Measurements from ENCODE around the gene RAB14. TPM values are rescaled to one million over a fixed set of nuclear protein-coding genes. Genes with fewer than 3 reads are reported as not detected.
A peak's percentile ranks its signal among the peaks of the same experiment; 100 is the strongest.

The RAB14 gene
- total and polyA plus RNA-seq, 2 experiments from 2014 or later: 22.8 to 31.0 TPM

DNA sequence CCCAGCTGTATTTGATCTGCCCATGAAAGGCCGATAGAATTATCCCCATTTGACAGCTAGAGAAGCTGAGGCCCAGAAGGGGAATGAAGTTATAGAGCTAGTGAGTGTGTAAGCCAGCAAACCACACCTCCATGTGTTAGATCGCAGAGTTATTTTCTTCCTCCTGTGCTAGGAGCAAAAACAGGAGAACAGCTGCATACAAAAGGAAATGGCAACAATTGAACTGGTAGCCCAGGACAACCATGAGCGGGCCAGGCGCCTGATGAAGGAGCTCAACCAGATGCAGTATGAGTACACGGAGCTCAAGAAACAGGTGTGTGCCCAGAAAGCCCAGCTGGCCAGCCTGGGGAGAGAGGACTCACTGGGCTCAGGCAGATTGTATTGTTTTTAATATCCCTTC is 30.4 kb downstream of the RAB14 start:
- Mint-ChIP-seq H3K4me1 (no peaks in the 10 kb centered on the region), H3K9me3 (no peaks in the 10 kb centered on the region), H3K27me3 (ENCODE audit: insufficient read depth, low read depth, poor library complexity) (no peaks in the 10 kb centered on the region), H3K36me3 (ENCODE audit: low read depth) (peaks cover 18% of the 10 kb centered on the region; the same call in 2 of the 3 replicates), H3K27ac (no peak overlapping the region), H3K4me3 (no peak overlapping the region)
- no peaks in the 10 kb centered on the region for H3K79me2 ChIP-seq (replicated peaks; ENCODE audit: insufficient read depth)
- no peaks in the 10 kb centered on the region for H3K9me2 ChIP-seq (ENCODE audit: insufficient read depth)
- no peak overlapping the region for H2AFZ ChIP-seq
- H3K4me1 ChIP-seq (ENCODE audit: insufficient read depth): no peaks in the 10 kb centered on the region
- H3F3A ChIP-seq (replicated peaks; ENCODE audit: low read depth): no peaks in the 10 kb centered on the region
- H4K20me1 ChIP-seq (replicated peaks; ENCODE audit: insufficient read depth): no peaks in the 10 kb centered on the region; the same call in 1 of the 2 replicates
- H3K27ac ChIP-seq (ENCODE audit: low read depth): no peak overlapping the region
- H3K27me3 ChIP-seq (ENCODE audit: insufficient read depth): no peaks in the 10 kb centered on the region
- no peak for DNase-seq (ENCODE audit: low spot score)
- H3K4me3 ChIP-seq: no peak overlapping the region
- H3K4me2 ChIP-seq: no peak overlapping the region
- ATAC-seq: no peak
- TF ChIP-seq STAT1 (IDR thresholded peaks at IDR 0.05; ENCODE audit: unreplicated experiment) (no peak), ETS1 (IDR thresholded peaks at IDR 0.05) (no peak), CREB1 (CRISPR knock-in tag; IDR thresholded peaks at IDR 0.05; ENCODE audit: low read depth) (no peak), POLR2AphosphoS5 (IDR thresholded peaks at IDR 0.05; ENCODE audit: low read depth) (no peak), EZH2phosphoT487 (IDR thresholded peaks at IDR 0.05; ENCODE audit: unreplicated experiment) (no peak)
- peaks cover 3% of the 10 kb centered on the region; the same call in 1 of the 2 replicates for H3K36me3 ChIP-seq (ENCODE audit: insufficient read depth)

DNA sequence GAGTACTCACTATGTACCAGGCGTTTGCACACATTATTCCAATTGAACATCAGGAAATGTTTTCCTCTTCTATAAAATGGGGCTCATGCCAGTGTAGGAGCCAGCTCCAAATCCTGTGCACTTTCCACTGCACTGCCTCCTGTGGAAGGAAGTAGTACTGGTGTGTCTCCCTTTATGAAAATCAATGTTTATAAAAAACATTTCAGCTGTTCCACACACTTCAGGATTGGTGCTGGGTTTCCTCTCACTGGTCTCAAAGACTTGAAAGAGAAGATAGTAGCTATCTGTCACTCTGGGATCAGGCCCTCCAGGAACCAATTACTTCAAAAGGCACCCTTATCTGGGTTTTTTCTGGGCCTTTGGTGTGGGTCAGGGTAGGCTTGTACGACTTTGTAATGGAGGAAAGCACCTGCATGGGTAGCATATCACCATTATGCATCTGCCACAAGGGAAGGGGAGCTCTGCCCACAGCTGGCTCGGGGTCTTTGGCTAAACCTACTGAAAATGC is 32.5 kb downstream of the RAB14 start:
- Histone ChIP-seq H3K4me2 (no peak overlapping the region), H3K9me2 (ENCODE audit: insufficient read depth) (no peaks in the 10 kb centered on the region), H3K4me1 (ENCODE audit: insufficient read depth) (no peaks in the 10 kb centered on the region), H3K79me2 (replicated peaks; ENCODE audit: insufficient read depth) (no peaks in the 10 kb centered on the region), H3F3A (replicated peaks; ENCODE audit: low read depth) (no peaks in the 10 kb centered on the region), H2AFZ (no peak overlapping the region), H3K27ac (ENCODE audit: low read depth) (no peak overlapping the region), H3K4me3 (no peak overlapping the region), H3K36me3 (ENCODE audit: insufficient read depth) (peaks cover 3% of the 10 kb centered on the region; the same call in 1 of the 2 replicates), H4K20me1 (replicated peaks; ENCODE audit: insufficient read depth) (no peaks in the 10 kb centered on the region; the same call in 1 of the 2 replicates), H3K27me3 (ENCODE audit: insufficient read depth) (no peaks in the 10 kb centered on the region)
- H3K9me3 Mint-ChIP-seq: no peaks in the 10 kb centered on the region
- H3K27ac Mint-ChIP-seq: no peak overlapping the region
- H3K4me1 Mint-ChIP-seq: peaks cover 4% of the 10 kb centered on the region; the same call in 2 of the 3 replicates
- ATAC-seq: peak; percentile 48; the same call in 2 of the 3 replicates
- peaks cover 18% of the 10 kb centered on the region; the same call in 2 of the 3 replicates for H3K36me3 Mint-ChIP-seq (ENCODE audit: low read depth)
- TF ChIP-seq CTCF (conservative IDR thresholded peaks at IDR 0.05; ENCODE audit: low read depth in 2 of 2): peak; percentile 29 to 48; a peak in 3 of 4 replicates
- TF ChIP-seq, protein P1, sequence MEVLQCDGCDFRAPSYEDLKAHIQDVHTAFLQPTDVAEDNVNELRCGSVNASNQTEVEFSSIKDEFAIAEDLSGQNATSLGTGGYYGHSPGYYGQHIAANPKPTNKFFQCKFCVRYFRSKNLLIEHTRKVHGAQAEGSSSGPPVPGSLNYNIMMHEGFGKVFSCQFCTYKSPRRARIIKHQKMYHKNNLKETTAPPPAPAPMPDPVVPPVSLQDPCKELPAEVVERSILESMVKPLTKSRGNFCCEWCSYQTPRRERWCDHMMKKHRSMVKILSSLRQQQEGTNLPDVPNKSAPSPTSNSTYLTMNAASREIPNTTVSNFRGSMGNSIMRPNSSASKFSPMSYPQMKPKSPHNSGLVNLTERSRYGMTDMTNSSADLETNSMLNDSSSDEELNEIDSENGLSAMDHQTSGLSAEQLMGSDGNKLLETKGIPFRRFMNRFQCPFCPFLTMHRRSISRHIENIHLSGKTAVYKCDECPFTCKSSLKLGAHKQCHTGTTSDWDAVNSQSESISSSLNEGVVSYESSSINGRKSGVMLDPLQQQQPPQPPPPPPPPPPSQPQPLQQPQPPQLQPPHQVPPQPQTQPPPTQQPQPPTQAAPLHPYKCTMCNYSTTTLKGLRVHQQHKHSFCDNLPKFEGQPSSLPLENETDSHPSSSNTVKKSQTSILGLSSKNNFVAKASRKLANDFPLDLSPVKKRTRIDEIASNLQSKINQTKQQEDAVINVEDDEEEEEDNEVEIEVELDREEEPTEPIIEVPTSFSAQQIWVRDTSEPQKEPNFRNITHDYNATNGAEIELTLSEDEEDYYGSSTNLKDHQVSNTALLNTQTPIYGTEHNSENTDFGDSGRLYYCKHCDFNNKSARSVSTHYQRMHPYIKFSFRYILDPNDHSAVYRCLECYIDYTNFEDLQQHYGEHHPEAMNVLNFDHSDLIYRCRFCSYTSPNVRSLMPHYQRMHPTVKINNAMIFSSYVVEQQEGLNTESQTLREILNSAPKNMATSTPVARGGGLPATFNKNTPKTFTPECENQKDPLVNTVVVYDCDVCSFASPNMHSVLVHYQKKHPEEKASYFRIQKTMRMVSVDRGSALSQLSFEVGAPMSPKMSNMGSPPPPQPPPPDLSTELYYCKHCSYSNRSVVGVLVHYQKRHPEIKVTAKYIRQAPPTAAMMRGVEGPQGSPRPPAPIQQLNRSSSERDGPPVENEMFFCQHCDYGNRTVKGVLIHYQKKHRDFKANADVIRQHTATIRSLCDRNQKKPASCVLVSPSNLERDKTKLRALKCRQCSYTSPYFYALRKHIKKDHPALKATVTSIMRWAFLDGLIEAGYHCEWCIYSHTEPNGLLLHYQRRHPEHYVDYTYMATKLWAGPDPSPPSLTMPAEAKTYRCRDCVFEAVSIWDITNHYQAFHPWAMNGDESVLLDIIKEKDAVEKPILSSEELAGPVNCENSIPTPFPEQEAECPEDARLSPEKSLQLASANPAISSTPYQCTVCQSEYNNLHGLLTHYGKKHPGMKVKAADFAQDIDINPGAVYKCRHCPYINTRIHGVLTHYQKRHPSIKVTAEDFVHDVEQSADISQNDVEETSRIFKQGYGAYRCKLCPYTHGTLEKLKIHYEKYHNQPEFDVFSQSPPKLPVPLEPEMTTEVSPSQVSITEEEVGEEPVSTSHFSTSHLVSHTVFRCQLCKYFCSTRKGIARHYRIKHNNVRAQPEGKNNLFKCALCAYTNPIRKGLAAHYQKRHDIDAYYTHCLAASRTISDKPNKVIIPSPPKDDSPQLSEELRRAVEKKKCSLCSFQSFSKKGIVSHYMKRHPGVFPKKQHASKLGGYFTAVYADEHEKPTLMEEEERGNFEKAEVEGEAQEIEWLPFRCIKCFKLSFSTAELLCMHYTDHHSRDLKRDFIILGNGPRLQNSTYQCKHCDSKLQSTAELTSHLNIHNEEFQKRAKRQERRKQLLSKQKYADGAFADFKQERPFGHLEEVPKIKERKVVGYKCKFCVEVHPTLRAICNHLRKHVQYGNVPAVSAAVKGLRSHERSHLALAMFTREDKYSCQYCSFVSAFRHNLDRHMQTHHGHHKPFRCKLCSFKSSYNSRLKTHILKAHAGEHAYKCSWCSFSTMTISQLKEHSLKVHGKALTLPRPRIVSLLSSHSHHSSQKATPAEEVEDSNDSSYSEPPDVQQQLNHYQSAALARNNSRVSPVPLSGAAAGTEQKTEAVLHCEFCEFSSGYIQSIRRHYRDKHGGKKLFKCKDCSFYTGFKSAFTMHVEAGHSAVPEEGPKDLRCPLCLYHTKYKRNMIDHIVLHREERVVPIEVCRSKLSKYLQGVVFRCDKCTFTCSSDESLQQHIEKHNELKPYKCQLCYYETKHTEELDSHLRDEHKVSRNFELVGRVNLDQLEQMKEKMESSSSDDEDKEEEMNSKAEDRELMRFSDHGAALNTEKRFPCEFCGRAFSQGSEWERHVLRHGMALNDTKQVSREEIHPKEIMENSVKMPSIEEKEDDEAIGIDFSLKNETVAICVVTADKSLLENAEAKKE (CRISPR knock-in tag; IDR thresholded peaks at IDR 0.05): no peak
- peak; percentile 27 for DNase-seq (ENCODE audit: low spot score)
- H3K27me3 Mint-ChIP-seq (ENCODE audit: insufficient read depth, low read depth, poor library complexity): no peaks in the 10 kb centered on the region
- H3K4me3 Mint-ChIP-seq: no peak overlapping the region
